HG03575 (cell line): Measurements from ENCODE around the gene PIK3AP1.

Source experiments
- ATAC-seq: cut with Tn5 transposase; IDR thresholded peaks from one replicate; pipeline ENCODE4 v1.9.1; 2021; ENCODE audit not compliant: unreplicated experiment, insufficient number of reproducible peaks, low FRiP score; ENCODE audit errors: extremely low read depth

The PIK3AP1 gene

GRCh38 chr10:96626795-96627194, 93.5 kb downstream of the PIK3AP1 start:
- no peak for ATAC-seq

- no peak for ATAC-seq
These were observed 95.1 kb downstream of the PIK3AP1 start for GRCh38 chr10:96625173-96625572.

GRCh38 chr10:96622013-96622787, 98.1 kb downstream of the PIK3AP1 start:
- ATAC-seq: no peak

- ATAC-seq: no peak
These were observed 100.2 kb downstream of the PIK3AP1 start for GRCh38 chr10:96619796-96620773.

GRCh38 chr10:96619120-96619519, 101.2 kb downstream of the PIK3AP1 start:
- ATAC-seq: no peak

- ATAC-seq: no peak
These were observed 101.7 kb downstream of the PIK3AP1 start for GRCh38 chr10:96618653-96619052.

GRCh38 chr10:96616961-96617360, 103.4 kb downstream of the PIK3AP1 start:
- no peak for ATAC-seq

- ATAC-seq: no peak
These were observed 105.8 kb downstream of the PIK3AP1 start for GRCh38 chr10:96614515-96614914.

- no peak for ATAC-seq
These were observed 106.7 kb downstream of the PIK3AP1 start for GRCh38 chr10:96613576-96613975.

GRCh38 chr10:96612055-96612830, 108.1 kb downstream of the PIK3AP1 start:
- no peak for ATAC-seq

- ATAC-seq: no peak
These were observed 109.5 kb downstream of the PIK3AP1 start for GRCh38 chr10:96610817-96611216.

GRCh38 chr10:96609510-96609909, 110.8 kb downstream of the PIK3AP1 start:
- ATAC-seq: no peak

- ATAC-seq: no peak
These were observed 111.5 kb downstream of the PIK3AP1 start for GRCh38 chr10:96608805-96609204.

- no peak for ATAC-seq
These were observed 112.1 kb downstream of the PIK3AP1 start for GRCh38 chr10:96608262-96608661.

- ATAC-seq: no peak
These were observed 113.4 kb downstream of the PIK3AP1 start for GRCh38 chr10:96606946-96607345.

- ATAC-seq: no peak
These were observed 114.1 kb downstream of the PIK3AP1 start for GRCh38 chr10:96606216-96606615.

- no peak for ATAC-seq
These were observed 120.0 kb downstream of the PIK3AP1 start for GRCh38 chr10:96600337-96600736.

- no peak for ATAC-seq
These were observed 121.5 kb downstream of the PIK3AP1 start for GRCh38 chr10:96598846-96599245.
